Stimulated activated CD8-positive, alpha-beta memory T cell treated with anti-CD3 and anti-CD28 coated beads, Interleukin-15, amount 100 ng/mL, for 1 hour (primary cell): ENCODE results near the gene MBIP.

Source experiments
- DNase-seq: peaks from one replicate; pipeline ENCODE4 v3.0.0-alpha.2; 2020; ENCODE audit warnings: low read depth

Gene MBIP

GRCh38 chr14:36313206-36313605 is 7.2 kb downstream of the MBIP start:
- DNase-seq = no peak

GRCh38 chr14:36306836-36307235 is 13.6 kb downstream of the MBIP start:
- no peak for DNase-seq

GRCh38 chr14:36304895-36305294 is 15.5 kb downstream of the MBIP start:
- no peak for DNase-seq

GRCh38 chr14:36303960-36304359 is 16.5 kb downstream of the MBIP start:
- DNase-seq = no peak

- DNase-seq = no peak
Observed at GRCh38 chr14:36302823-36303222, 17.6 kb downstream of the MBIP start.

- DNase-seq = no peak
Observed at GRCh38 chr14:36301159-36301558, 19.3 kb downstream of the MBIP start.

- DNase-seq = no peak
Observed at GRCh38 chr14:36300337-36300736, 20.1 kb downstream of the MBIP start.

GRCh38 chr14:36295642-36296627 is 24.5 kb downstream of the MBIP start:
- DNase-seq = no peak

- no peak for DNase-seq
Observed at GRCh38 chr14:36294543-36294942, 25.9 kb downstream of the MBIP start.

GRCh38 chr14:36293824-36294223 is 26.6 kb downstream of the MBIP start:
- no peak for DNase-seq

GRCh38 chr14:36289954-36290353 is 30.5 kb downstream of the MBIP start:
- no peak for DNase-seq

- DNase-seq = no peak
Observed at GRCh38 chr14:36288496-36288895, 31.9 kb downstream of the MBIP start.

GRCh38 chr14:36284971-36285595 is 35.4 kb downstream of the MBIP start:
- DNase-seq = no peak

GRCh38 chr14:36281309-36281708 is 39.1 kb downstream of the MBIP start:
- no peak for DNase-seq

- DNase-seq = no peak
Observed at GRCh38 chr14:36279306-36280190, 40.9 kb downstream of the MBIP start.

GRCh38 chr14:36275741-36276140 is 44.7 kb downstream of the MBIP start:
- DNase-seq = no peak

GRCh38 chr14:36271939-36272907 is 48.2 kb downstream of the MBIP start:
- DNase-seq = no peak

- no peak for DNase-seq
Observed at GRCh38 chr14:36271222-36271621, 49.2 kb downstream of the MBIP start.

- DNase-seq = no peak
Observed at GRCh38 chr14:36270191-36270590, 50.2 kb downstream of the MBIP start.

GRCh38 chr14:36268121-36268520 is 52.3 kb downstream of the MBIP start:
- no peak for DNase-seq

GRCh38 chr14:36264595-36264994 is 55.8 kb downstream of the MBIP start:
- no peak for DNase-seq
